ENCODE data around the gene SHMT2. TPM values are rescaled to one million over a fixed set of nuclear protein-coding genes. Genes with fewer than 3 reads are reported as not detected.

SHMT2 gene
- 10 to 100 TPM; 53.2 to 53.7 TPM for total RNA-seq
- long read RNA-seq, donor 1, transcript SHMT2-201 (12 exons, 2,537 nt), result major isoform, 22 of 33 reads
- long read RNA-seq, donor 1, partial matches to known transcripts, result 6 of 33 reads
- long read RNA-seq, donor 1, other reads (novel, unspliced or antisense), result 3 of 33 reads
- long read RNA-seq, donor 2, transcript SHMT2-229 (11 exons, 1,659 nt), result minor isoform, 7 of 275 reads
- long read RNA-seq, donor 2, transcript SHMT2-201 (12 exons, 2,537 nt), result major isoform, 163 of 275 reads
- long read RNA-seq, donor 2, transcript SHMT2-202 (12 exons, 2,006 nt), result minor isoform, 20 of 275 reads
- long read RNA-seq, donor 2, partial matches to known transcripts, result 51 of 275 reads
- long read RNA-seq, donor 2, other reads (novel, unspliced or antisense), result 31 of 275 reads

- intact Hi-C loops (cut with DNase I), result no loop called here
- peak; percentile 98 for DNase-seq (ENCODE audit: low spot score)
Observed at GRCh38 chr12:57229634-57230380, at the start of gene SHMT2. Gene SHMT2 (plus strand): TSS chr12:57229711. CDS start chr12:57229779, 68 bp downstream.

- no peak for DNase-seq (ENCODE audit: low spot score)
- intact Hi-C loops (cut with DNase I), result no loop called here
Observed at GRCh38 chr12:57180321-57180989, 49.1 kb upstream of the SHMT2 start.

GRCh38 chr12:57181072-57181471 is 48.4 kb upstream of the SHMT2 start:
- no peak for DNase-seq (ENCODE audit: low spot score)
- intact Hi-C loops (cut with DNase I), result no loop called here

- intact Hi-C loops (cut with DNase I), result no loop called here
- no peak for DNase-seq (ENCODE audit: low spot score)
Observed at GRCh38 chr12:57181561-57182155, 47.9 kb upstream of the SHMT2 start.

- intact Hi-C loops (cut with DNase I), result no loop called here
- no peak for DNase-seq (ENCODE audit: low spot score)
Observed at GRCh38 chr12:57182918-57183575, 46.5 kb upstream of the SHMT2 start.

- DNase-seq (ENCODE audit: low spot score), result no peak
- intact Hi-C loops (cut with DNase I), result loop anchor here in 1 of 2 donors (2.0 kb wide), 1 partner anchor 59 kb away; no protein-coding TSS in a partner anchor
Observed at GRCh38 chr12:57183939-57184725, 45.4 kb upstream of the SHMT2 start.

GRCh38 chr12:57185403-57185802 is 44.1 kb upstream of the SHMT2 start:
- DNase-seq (ENCODE audit: low spot score), result no peak
- intact Hi-C loops (cut with DNase I), result loop anchor here in 1 of 2 donors (2.0 kb wide), 1 partner anchor 61 kb away; no protein-coding TSS in a partner anchor

GRCh38 chr12:57185906-57186508 is 43.5 kb upstream of the SHMT2 start:
- no peak for DNase-seq (ENCODE audit: low spot score)
- intact Hi-C loops (cut with DNase I), result loop anchor here in 1 of 2 donors (2.0 kb wide), 1 partner anchor 61 kb away; no protein-coding TSS in a partner anchor

- DNase-seq (ENCODE audit: low spot score), result no peak
- intact Hi-C loops (cut with DNase I), result no loop called here
Observed at GRCh38 chr12:57187222-57188089, 42.1 kb upstream of the SHMT2 start.

GRCh38 chr12:57188090-57188425 is 41.5 kb upstream of the SHMT2 start:
- intact Hi-C loops (cut with DNase I), result no loop called here
- no peak for DNase-seq (ENCODE audit: low spot score)

GRCh38 chr12:57190037-57190436 is 39.5 kb upstream of the SHMT2 start:
- DNase-seq (ENCODE audit: low spot score), result no peak
- intact Hi-C loops (cut with DNase I), result no loop called here

- intact Hi-C loops (cut with DNase I), result no loop called here
- DNase-seq (ENCODE audit: low spot score), result no peak
Observed at GRCh38 chr12:57190821-57191220, 38.7 kb upstream of the SHMT2 start.

GRCh38 chr12:57191410-57191809 is 38.1 kb upstream of the SHMT2 start:
- no peak for DNase-seq (ENCODE audit: low spot score)
- intact Hi-C loops (cut with DNase I), result no loop called here

- DNase-seq (ENCODE audit: low spot score), result no peak
- intact Hi-C loops (cut with DNase I), result no loop called here
Observed at GRCh38 chr12:57192920-57193319, 36.6 kb upstream of the SHMT2 start.

GRCh38 chr12:57193706-57194245 is 35.7 kb upstream of the SHMT2 start:
- intact Hi-C loops (cut with DNase I), result no loop called here
- DNase-seq (ENCODE audit: low spot score), result no peak

- no peak for DNase-seq (ENCODE audit: low spot score)
- intact Hi-C loops (cut with DNase I), result no loop called here
Observed at GRCh38 chr12:57194253-57194652, 35.3 kb upstream of the SHMT2 start.

GRCh38 chr12:57195186-57195585 is 34.3 kb upstream of the SHMT2 start:
- intact Hi-C loops (cut with DNase I), result no loop called here
- no peak for DNase-seq (ENCODE audit: low spot score)
